Measurements from ENCODE around the gene LRPPRC.
"Not testable (repeated sequence)": the region's sequence is repeated elsewhere in the genome, so short reads cannot be mapped to it uniquely, and the experiment has no call there.

The LRPPRC gene

GRCh38 chr2:43995733-43996533, at the start of gene LRPPRC:
TSS of gene LRPPRC (minus strand) at chr2:43995989. CDS start at chr2:43995947, 42 bp downstream.
- peak; percentile 81 to 88 (median 86) for DNase-seq (ENCODE audit: low read depth in 2 of 3, low spot score in 1 of 3)

- DNase-seq (ENCODE audit: low read depth in 2 of 3, low spot score in 1 of 3) = no peak
Observed at GRCh38 chr2:44045061-44045460, 49.3 kb upstream of the LRPPRC start.

- peak; percentile 76 to 85 (median 81) for DNase-seq (ENCODE audit: low read depth in 2 of 3, low spot score in 1 of 3)
Observed at GRCh38 chr2:44044281-44044720, 48.5 kb upstream of the LRPPRC start.

- DNase-seq (ENCODE audit: low read depth in 2 of 3, low spot score in 1 of 3) = no peak
Observed at GRCh38 chr2:44040365-44040764, 44.6 kb upstream of the LRPPRC start.

DNA sequence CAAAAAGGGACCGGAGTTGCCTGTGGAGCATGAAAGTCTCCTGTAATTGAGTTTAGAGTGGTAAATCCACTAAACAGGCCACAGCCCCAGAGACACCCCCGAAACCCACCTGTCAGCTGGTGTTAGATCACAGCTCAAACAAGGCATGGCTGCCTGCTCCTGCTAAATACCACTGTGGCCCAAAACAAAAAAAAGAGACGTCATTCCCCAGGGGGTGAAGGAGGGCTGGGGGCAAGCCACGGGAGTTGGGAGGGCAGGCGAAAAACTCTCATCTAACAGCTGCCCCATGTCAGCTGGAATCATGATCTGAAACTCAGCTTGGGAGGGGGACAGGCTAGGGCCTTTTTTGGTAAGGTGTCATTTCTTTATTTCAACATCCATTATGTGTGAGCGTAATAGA, 42.5 kb upstream of the LRPPRC start:
- no peak for DNase-seq (ENCODE audit: low read depth in 2 of 3, low spot score in 1 of 3)

DNA sequence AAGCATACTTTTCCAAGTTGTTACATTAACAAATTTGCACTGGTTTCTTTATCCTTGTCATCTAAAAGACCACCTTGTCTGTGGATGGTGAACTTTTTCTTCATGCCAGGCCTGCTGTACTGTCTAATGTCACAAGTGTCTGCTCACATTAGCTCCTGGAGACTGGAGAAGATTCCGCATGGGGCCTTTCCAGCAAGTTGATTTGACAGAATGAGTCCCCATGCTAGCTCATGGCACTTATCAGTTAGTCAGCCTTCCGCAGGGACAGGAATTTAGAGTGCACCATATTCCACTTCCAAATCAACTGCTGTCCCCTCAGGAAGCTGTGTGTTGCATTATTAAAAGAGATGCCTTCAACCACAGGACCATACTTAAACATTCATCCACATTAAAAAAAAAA, 41.4 kb upstream of the LRPPRC start:
- DNase-seq (ENCODE audit: low read depth in 2 of 3, low spot score in 1 of 3) = no peak

- DNase-seq (ENCODE audit: low read depth in 2 of 3, low spot score in 1 of 3) = no peak
Observed at GRCh38 chr2:44033947-44034346, 38.2 kb upstream of the LRPPRC start.

DNA sequence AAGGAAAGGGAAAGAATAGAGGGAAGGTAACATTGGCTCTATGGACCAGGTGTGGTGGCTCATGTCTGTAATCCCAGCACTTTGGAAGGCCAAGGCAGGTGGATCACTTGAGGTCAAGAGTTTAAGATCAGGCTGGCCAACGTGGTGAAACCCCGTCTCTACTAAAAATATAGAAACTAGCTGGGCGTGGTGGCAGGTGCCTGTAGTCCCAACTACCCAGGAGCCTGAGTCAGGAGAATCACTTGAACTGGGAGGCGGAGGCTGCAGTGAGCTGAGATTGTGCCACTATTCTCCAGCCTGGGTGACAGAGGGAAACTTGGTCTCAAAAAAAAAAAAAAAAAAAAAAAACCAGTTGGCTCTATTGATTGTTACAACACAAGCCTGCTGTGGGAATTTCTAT, 31.3 kb upstream of the LRPPRC start:
- DNase-seq (ENCODE audit: low read depth in 2 of 3, low spot score in 1 of 3) = not testable (repeated sequence)

GRCh38 chr2:44016282-44016681, 20.5 kb upstream of the LRPPRC start:
- DNase-seq (ENCODE audit: low read depth in 2 of 3, low spot score in 1 of 3) = peak in 2 of 3 donors; percentile 23 to 24

DNA sequence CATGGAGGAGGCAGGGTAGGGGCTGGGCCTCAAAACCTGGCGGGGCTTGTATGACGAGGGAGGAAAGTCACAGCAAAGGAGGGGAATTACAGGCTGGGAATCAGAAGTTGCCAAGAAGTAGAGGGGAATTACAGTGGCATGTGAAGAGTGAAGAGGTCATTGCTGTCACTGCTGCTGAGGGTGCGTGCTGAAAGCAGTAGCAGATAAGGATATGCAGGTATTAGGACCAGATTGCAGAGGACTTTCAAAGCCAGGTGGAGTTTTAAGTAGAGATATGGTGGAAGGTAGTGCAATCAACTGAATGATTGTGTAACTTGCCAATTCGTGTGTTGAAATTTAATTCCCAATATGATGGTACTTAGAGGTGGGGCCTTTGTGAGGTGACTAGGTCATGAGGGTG, 19.4 kb upstream of the LRPPRC start:
- no peak for DNase-seq (ENCODE audit: low read depth in 2 of 3, low spot score in 1 of 3)

DNA sequence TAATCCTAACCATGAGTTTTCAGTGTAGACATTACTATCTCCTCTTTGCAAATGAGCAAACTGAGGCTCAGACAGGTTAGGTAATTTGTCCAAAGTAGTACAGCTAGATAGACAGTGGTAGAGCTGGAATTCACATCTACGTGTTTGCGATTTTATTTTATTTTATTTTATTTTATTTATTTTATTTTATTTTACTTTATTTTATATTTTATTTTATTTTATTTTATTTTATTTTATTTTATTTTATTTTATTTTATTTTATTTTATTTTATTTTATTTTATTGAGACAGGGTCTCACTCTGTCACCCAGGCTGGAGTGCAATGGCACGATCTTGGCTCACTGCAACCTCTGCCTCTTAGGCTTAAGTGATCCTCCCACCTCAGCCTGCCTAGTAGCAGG, 17.4 kb upstream of the LRPPRC start:
- DNase-seq (ENCODE audit: low read depth in 2 of 3, low spot score in 1 of 3) = not testable (repeated sequence)

DNA sequence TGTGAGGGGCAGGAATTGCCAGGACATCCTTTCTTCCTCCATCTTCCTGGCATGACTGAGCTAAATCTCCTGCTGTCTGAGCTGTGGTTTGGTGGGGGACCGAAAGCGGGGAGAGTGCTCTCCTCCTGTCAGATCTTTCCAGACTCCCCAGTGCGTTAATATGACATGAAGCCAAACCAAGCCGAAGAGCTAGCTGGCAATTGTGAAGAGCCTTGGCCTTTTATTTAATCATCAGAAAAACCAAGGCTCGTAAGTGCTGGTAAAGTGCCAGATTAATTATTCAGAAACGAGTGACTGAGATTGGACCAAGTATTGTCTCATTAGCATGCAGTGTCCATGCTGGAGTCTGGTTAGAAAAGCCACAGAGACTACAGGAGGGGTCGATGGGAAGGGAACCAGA, 14.5 kb upstream of the LRPPRC start:
- no peak for DNase-seq (ENCODE audit: low read depth in 2 of 3, low spot score in 1 of 3)

DNA sequence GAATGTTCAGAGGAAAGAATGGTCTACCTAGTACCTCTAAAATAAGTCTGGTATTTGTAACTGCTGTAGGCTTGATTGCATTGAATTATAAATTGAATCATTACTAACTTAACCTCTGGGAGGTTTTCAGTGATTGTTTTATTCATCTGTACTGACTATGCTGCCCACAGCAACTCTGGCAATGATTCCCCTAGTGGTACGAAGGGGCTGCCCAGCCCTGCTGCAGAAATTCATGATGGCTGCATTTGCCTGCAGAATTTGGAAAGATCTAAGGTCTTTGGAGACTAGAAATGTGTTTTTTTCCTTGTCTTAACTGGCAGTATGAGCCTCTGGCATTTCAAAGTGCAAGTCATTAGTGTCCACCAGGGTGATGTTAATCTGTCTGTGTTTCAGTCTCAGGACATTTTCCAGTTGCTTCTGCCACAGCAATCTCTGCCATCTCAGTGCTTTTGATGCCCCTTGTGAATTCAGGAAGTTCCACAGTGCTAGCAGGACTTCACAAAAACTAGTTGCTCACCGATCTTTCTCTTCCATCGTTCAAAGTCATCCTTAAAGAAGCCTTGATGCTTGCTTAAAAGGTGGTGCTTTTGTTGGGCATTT, 13.4 kb upstream of the LRPPRC start:
- DNase-seq (ENCODE audit: low read depth in 2 of 3, low spot score in 1 of 3) = no peak

- no peak for DNase-seq (ENCODE audit: low read depth in 2 of 3, low spot score in 1 of 3)
Observed at GRCh38 chr2:44005846-44006245, 10.1 kb upstream of the LRPPRC start.

DNA sequence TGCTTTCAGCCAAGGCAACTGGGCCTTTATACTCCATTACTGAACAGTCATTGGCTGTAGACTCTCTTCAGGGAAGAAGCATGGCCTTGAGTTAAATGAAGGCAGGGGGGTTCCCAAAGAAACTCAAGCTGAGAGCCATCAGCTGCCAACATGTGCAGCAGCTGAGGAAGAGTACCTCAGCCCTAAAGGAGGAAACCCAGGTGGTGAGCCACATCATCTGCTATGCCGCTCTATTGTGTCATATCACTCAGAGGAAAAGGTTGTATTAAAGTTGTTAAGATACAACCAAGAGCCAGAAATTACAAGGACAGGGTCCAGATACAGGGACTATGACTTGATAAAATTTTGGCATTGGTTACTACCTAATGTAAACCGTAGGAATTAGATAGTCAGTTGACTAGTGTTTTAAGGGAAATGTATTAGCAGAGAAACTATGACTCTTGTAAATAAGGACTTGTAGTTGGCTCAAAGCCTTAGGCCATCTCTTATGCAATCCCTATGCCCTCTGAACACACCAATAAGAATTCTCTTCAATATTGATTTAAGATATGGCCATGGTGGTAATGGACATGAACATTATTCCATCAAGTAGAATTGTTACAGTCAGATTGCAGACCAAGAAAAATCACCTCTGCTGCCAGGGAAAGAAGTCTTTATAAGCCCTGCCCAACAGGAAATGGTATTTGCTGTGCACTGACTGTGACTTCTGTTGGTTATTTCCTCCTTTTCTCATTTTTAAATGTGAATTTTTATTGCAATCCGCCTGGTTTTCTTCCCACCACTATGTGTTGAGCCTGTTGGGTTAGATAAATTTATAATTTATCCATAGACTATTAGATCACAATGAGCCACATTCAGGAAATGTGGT, 9.2 kb upstream of the LRPPRC start:
- no peak for DNase-seq (ENCODE audit: low read depth in 2 of 3, low spot score in 1 of 3)

DNA sequence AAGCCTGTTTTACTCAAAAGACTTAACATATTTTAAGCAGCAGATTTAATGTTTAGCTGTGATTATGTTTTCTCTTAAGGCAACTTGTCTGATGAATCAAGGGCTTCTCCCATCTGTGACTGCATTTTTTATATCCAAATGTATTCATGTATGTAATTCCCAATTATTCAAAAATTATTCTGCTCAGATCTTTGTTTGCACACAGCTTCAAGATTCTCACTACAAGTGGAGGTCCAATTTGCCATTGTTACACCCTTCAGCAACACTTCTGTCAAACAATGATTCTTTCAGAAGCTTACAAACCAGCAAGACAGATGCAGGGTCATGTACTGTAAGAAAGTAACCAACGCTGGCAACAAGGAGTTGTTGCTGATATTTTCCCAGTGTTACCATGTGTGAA, 5.9 kb upstream of the LRPPRC start:
- no peak for DNase-seq (ENCODE audit: low read depth in 2 of 3, low spot score in 1 of 3)

DNA sequence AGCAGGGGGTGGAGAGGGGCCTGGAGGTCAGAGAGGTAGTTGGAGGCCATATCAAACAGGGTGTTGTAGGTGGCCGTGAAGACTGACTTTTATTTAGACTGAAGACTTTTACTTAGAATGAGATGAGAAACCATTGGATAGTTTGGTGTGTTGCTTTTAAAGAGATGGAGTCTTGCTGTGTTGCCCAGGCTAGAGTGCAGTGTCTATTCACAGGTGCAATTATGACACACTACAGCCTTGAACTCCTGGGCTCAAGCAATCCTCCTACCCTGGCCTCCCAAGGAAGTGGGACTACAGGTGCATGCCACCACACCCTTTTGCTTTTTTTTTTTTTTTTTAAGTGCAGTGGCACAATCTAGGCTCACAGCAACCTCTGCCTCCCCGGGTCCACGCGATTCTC, 2.5 kb upstream of the LRPPRC start:
- DNase-seq (ENCODE audit: low read depth in 2 of 3, low spot score in 1 of 3) = no peak

- DNase-seq (ENCODE audit: low read depth in 2 of 3, low spot score in 1 of 3) = no peak
Observed at GRCh38 chr2:43993437-43993836, 2.4 kb downstream of the LRPPRC start.

DNA sequence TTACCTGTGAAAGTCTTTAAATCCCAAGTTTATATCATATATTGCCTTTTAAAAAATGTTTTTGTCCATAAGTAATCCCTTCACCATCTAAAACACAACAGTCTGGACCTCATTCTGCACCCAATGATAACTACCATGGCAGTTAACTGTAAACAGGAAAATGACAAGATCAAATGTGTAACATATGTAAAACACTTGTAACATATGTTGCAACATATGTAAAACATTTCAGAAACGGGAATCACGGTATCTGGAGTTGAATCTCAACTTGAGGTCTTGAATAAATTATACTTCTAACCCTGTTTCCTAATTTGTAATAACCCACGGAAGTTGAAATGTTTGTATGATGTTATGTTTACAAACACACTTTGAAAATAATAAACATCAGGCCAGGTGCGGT, 6.2 kb downstream of the LRPPRC start:
- DNase-seq (ENCODE audit: low read depth in 2 of 3, low spot score in 1 of 3) = no peak

DNA sequence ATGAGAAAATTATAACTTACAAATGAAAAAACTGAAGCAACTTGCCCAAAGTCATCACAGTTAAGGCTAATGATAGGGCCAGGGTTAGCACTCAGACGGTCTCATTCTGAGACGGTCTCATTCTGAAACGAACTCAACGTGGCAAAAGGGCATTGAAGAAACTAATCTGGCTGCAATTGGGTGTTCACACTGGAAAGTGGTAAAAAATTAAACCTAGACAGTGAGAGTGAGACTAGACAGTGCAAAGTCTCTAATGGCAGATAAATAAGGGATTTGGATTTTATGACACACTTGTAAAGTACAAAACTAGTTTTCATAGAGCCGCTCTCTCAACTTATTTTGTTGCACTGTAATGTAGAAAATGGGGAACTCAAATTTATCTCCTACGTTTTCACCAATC, 9.2 kb downstream of the LRPPRC start:
- DNase-seq (ENCODE audit: low read depth in 2 of 3, low spot score in 1 of 3) = no peak

GRCh38 chr2:43985359-43985758, 10.4 kb downstream of the LRPPRC start:
- no peak for DNase-seq (ENCODE audit: low read depth in 2 of 3, low spot score in 1 of 3)

DNA sequence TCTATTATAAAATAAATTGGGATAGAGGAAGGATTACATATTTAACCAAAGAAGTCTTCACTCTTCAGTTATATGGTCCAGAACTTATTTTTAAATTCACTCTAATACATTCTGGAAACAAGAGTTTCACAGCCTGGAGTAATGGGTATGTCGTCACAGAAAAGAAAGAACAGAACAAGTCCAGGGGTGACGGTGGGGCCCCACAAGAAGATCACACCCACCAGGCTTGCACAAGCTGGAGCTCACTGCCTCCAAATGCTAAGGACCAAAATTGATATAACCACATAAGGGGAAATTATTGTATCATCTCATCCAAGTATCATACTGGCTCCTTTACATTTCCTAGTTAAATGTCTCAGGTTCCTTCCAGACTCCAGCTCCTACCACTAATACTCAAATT, 11.3 kb downstream of the LRPPRC start:
- no peak for DNase-seq (ENCODE audit: low read depth in 2 of 3, low spot score in 1 of 3)
